ENCODE data around the gene DNAAF5.

DNAAF5 gene

GRCh38 chr7:754531-755412, 28.3 kb downstream of the DNAAF5 start:
- no peak overlapping the region for H3K9ac ChIP-seq (ENCODE audit: low read length)
- no peak for DNase-seq
- H3K4me2 ChIP-seq (ENCODE audit: low read length) = no peak overlapping the region
- H3K4ac ChIP-seq (ENCODE audit: low read depth, low read length) = no peak overlapping the region
- no peak overlapping the region for H2BK120ac ChIP-seq (ENCODE audit: low read depth, low read length)
- no peak overlapping the region for H2AK5ac ChIP-seq (ENCODE audit: low read length)
- peaks cover 13% of the 10 kb centered on the region for H3K36me3 ChIP-seq (ENCODE audit: control insufficient read depth, insufficient read depth, low read length)
- no peaks in the 10 kb centered on the region for H3K4me1 ChIP-seq (ENCODE audit: control insufficient read depth, low read depth, low read length)
- H3K27me3 ChIP-seq (ENCODE audit: insufficient read depth, low read length, poor library complexity) = no peaks in the 10 kb centered on the region
- no peak overlapping the region for H2BK15ac ChIP-seq (replicated peaks; ENCODE audit: low read depth)
- no peaks in the 10 kb centered on the region for H3K79me2 ChIP-seq (ENCODE audit: control insufficient read depth, insufficient read depth, low read length)
- no peak overlapping the region for H3K23ac ChIP-seq (ENCODE audit: low read length)
- H3K79me1 ChIP-seq (ENCODE audit: low read length) = peaks cover 2% of the 10 kb centered on the region
- no peak overlapping the region for H3K27ac ChIP-seq (ENCODE audit: low read depth, low read length)
- no peak overlapping the region for H3K4me3 ChIP-seq (ENCODE audit: low read length)
- no peak overlapping the region for H3K18ac ChIP-seq (ENCODE audit: low read length)
- H3K56ac ChIP-seq (ENCODE audit: low read length) = no peak overlapping the region
- WGBS (ENCODE audit: extremely low coverage, insufficient coverage, low lambda C conversion rate) = no CpG with 5 or more reads among the region's 49 CpGs
- H4K5ac ChIP-seq (ENCODE audit: low read length) = no peak overlapping the region
- H2BK5ac ChIP-seq (ENCODE audit: low read length) = no peak overlapping the region
- H4K8ac ChIP-seq (ENCODE audit: low read depth, low read length) = no peak overlapping the region

- Histone ChIP-seq H2BK120ac (ENCODE audit: low read depth, low read length) (no peak overlapping the region), H2BK15ac (replicated peaks; ENCODE audit: low read depth) (no peak overlapping the region), H3K23ac (ENCODE audit: low read length) (no peak overlapping the region), H2AK5ac (ENCODE audit: low read length) (no peak overlapping the region), H4K5ac (ENCODE audit: low read length) (no peak overlapping the region), H3K79me2 (ENCODE audit: control insufficient read depth, insufficient read depth, low read length) (no peaks in the 10 kb centered on the region), H4K8ac (ENCODE audit: low read depth, low read length) (no peak overlapping the region), H3K56ac (ENCODE audit: low read length) (no peak overlapping the region), H3K36me3 (ENCODE audit: control insufficient read depth, insufficient read depth, low read length) (peaks cover 10% of the 10 kb centered on the region), H3K4me2 (ENCODE audit: low read length) (no peak overlapping the region), H3K18ac (ENCODE audit: low read length) (no peak overlapping the region), H3K4me1 (ENCODE audit: control insufficient read depth, low read depth, low read length) (no peaks in the 10 kb centered on the region), H3K27ac (ENCODE audit: low read depth, low read length) (no peak overlapping the region), H2BK5ac (ENCODE audit: low read length) (no peak overlapping the region), H3K9ac (ENCODE audit: low read length) (no peak overlapping the region), H3K4me3 (ENCODE audit: low read length) (no peak overlapping the region), H3K79me1 (ENCODE audit: low read length) (no peaks in the 10 kb centered on the region), H3K27me3 (ENCODE audit: insufficient read depth, low read length, poor library complexity) (no peaks in the 10 kb centered on the region), H3K4ac (ENCODE audit: low read depth, low read length) (no peak overlapping the region)
- DNase-seq = no peak
- WGBS (ENCODE audit: extremely low coverage, insufficient coverage, low lambda C conversion rate) = no CpG with 5 or more reads among the region's 9 CpGs
Observed at GRCh38 chr7:755413-755805, 28.9 kb downstream of the DNAAF5 start.

- no peak overlapping the region for H2BK120ac ChIP-seq (ENCODE audit: low read depth, low read length)
- no peak overlapping the region for H4K8ac ChIP-seq (ENCODE audit: low read depth, low read length)
- H4K5ac ChIP-seq (ENCODE audit: low read length) = no peak overlapping the region
- H3K27me3 ChIP-seq (ENCODE audit: insufficient read depth, low read length, poor library complexity) = no peaks in the 10 kb centered on the region
- no peak for DNase-seq
- WGBS (ENCODE audit: extremely low coverage, insufficient coverage, low lambda C conversion rate) = no CpG with 5 or more reads among the region's 30 CpGs
- peaks cover 12% of the 10 kb centered on the region for H3K36me3 ChIP-seq (ENCODE audit: control insufficient read depth, insufficient read depth, low read length)
- H3K27ac ChIP-seq (ENCODE audit: low read depth, low read length) = no peak overlapping the region
- H3K23ac ChIP-seq (ENCODE audit: low read length) = no peak overlapping the region
- H3K4me3 ChIP-seq (ENCODE audit: low read length) = no peak overlapping the region
- no peak overlapping the region for H3K4me2 ChIP-seq (ENCODE audit: low read length)
- no peak overlapping the region for H3K18ac ChIP-seq (ENCODE audit: low read length)
- no peak overlapping the region for H2AK5ac ChIP-seq (ENCODE audit: low read length)
- H3K4ac ChIP-seq (ENCODE audit: low read depth, low read length) = no peak overlapping the region
- no peaks in the 10 kb centered on the region for H3K4me1 ChIP-seq (ENCODE audit: control insufficient read depth, low read depth, low read length)
- H3K9ac ChIP-seq (ENCODE audit: low read length) = no peak overlapping the region
- H2BK15ac ChIP-seq (replicated peaks; ENCODE audit: low read depth) = no peak overlapping the region
- no peaks in the 10 kb centered on the region for H3K79me2 ChIP-seq (ENCODE audit: control insufficient read depth, insufficient read depth, low read length)
- no peak overlapping the region for H3K56ac ChIP-seq (ENCODE audit: low read length)
- no peaks in the 10 kb centered on the region for H3K79me1 ChIP-seq (ENCODE audit: low read length)
- H2BK5ac ChIP-seq (ENCODE audit: low read length) = no peak overlapping the region
Observed at GRCh38 chr7:756231-756927, 29.9 kb downstream of the DNAAF5 start.

GRCh38 chr7:756928-757560, 30.5 kb downstream of the DNAAF5 start:
- Histone ChIP-seq H3K4ac (ENCODE audit: low read depth, low read length) (no peak overlapping the region), H3K56ac (ENCODE audit: low read length) (no peak overlapping the region), H3K79me1 (ENCODE audit: low read length) (no peaks in the 10 kb centered on the region), H3K9ac (ENCODE audit: low read length) (no peak overlapping the region), H4K8ac (ENCODE audit: low read depth, low read length) (no peak overlapping the region), H3K79me2 (ENCODE audit: control insufficient read depth, insufficient read depth, low read length) (no peaks in the 10 kb centered on the region), H3K36me3 (ENCODE audit: control insufficient read depth, insufficient read depth, low read length) (peaks cover 12% of the 10 kb centered on the region), H3K4me1 (ENCODE audit: control insufficient read depth, low read depth, low read length) (no peaks in the 10 kb centered on the region), H3K27me3 (ENCODE audit: insufficient read depth, low read length, poor library complexity) (no peaks in the 10 kb centered on the region), H2BK120ac (ENCODE audit: low read depth, low read length) (no peak overlapping the region), H3K4me3 (ENCODE audit: low read length) (no peak overlapping the region), H2BK15ac (replicated peaks; ENCODE audit: low read depth) (no peak overlapping the region), H3K27ac (ENCODE audit: low read depth, low read length) (no peak overlapping the region), H3K4me2 (ENCODE audit: low read length) (no peak overlapping the region), H2AK5ac (ENCODE audit: low read length) (no peak overlapping the region), H3K23ac (ENCODE audit: low read length) (no peak overlapping the region), H4K5ac (ENCODE audit: low read length) (no peak overlapping the region), H3K18ac (ENCODE audit: low read length) (no peak overlapping the region), H2BK5ac (ENCODE audit: low read length) (no peak overlapping the region)
- no CpG with 5 or more reads among the region's 35 CpGs for WGBS (ENCODE audit: extremely low coverage, insufficient coverage, low lambda C conversion rate)
- DNase-seq = no peak

GRCh38 chr7:757741-758163, 31.3 kb downstream of the DNAAF5 start:
- Histone ChIP-seq H3K4me3 (ENCODE audit: low read length) (no peak overlapping the region), H2BK5ac (ENCODE audit: low read length) (no peak overlapping the region), H3K4me2 (ENCODE audit: low read length) (no peak overlapping the region), H3K56ac (ENCODE audit: low read length) (no peak overlapping the region), H3K9ac (ENCODE audit: low read length) (no peak overlapping the region), H3K4ac (ENCODE audit: low read depth, low read length) (no peak overlapping the region), H2BK15ac (replicated peaks; ENCODE audit: low read depth) (no peak overlapping the region), H3K23ac (ENCODE audit: low read length) (no peak overlapping the region), H3K36me3 (ENCODE audit: control insufficient read depth, insufficient read depth, low read length) (peaks cover 12% of the 10 kb centered on the region), H2BK120ac (ENCODE audit: low read depth, low read length) (no peak overlapping the region), H4K8ac (ENCODE audit: low read depth, low read length) (no peak overlapping the region), H3K79me1 (ENCODE audit: low read length) (no peaks in the 10 kb centered on the region), H3K79me2 (ENCODE audit: control insufficient read depth, insufficient read depth, low read length) (no peaks in the 10 kb centered on the region), H4K5ac (ENCODE audit: low read length) (no peak overlapping the region), H3K4me1 (ENCODE audit: control insufficient read depth, low read depth, low read length) (no peaks in the 10 kb centered on the region), H2AK5ac (ENCODE audit: low read length) (no peak overlapping the region), H3K27me3 (ENCODE audit: insufficient read depth, low read length, poor library complexity) (no peaks in the 10 kb centered on the region), H3K27ac (ENCODE audit: low read depth, low read length) (no peak overlapping the region), H3K18ac (ENCODE audit: low read length) (no peak overlapping the region)
- WGBS (ENCODE audit: extremely low coverage, insufficient coverage, low lambda C conversion rate) = no CpG with 5 or more reads among the region's 19 CpGs
- no peak for DNase-seq

All from mesendoderm (in vitro differentiated cells).